Measurements from ENCODE around the gene TMEM53. TPM values are rescaled to one million over a fixed set of nuclear protein-coding genes. Genes with fewer than 3 reads are reported as not detected.

The TMEM53 gene
- total RNA-seq, 1 experiment from 2014 or later: 10.9 TPM

GRCh38 chr1:44610527-44611148, 63.6 kb downstream of the TMEM53 start:
- H3K4me1 Mint-ChIP-seq (ENCODE audit: low read depth, unreplicated experiment): no peaks in the 10 kb centered on the region
- no peak overlapping the region for H3K4me3 Mint-ChIP-seq (ENCODE audit: low read depth, unreplicated experiment)
- CTCF ChIA-PET: interaction anchor here (2.7 kb wide), 1 partner anchor 42 kb away, joined by 12 read pairs; no protein-coding TSS in a partner anchor
- no peaks in the 10 kb centered on the region for H3K36me3 Mint-ChIP-seq (ENCODE audit: insufficient read depth, unreplicated experiment)
- no peak for TF ChIP-seq CTCF (IDR thresholded peaks at IDR 0.05; ENCODE audit: unreplicated experiment)
- no peaks in the 10 kb centered on the region for H3K9me3 Mint-ChIP-seq (ENCODE audit: low read depth, unreplicated experiment)
- no peak for DNase-seq
- intact Hi-C loops (cut with micrococcal nuclease; ENCODE audit: unreplicated experiment): no loop called here
- BruUV-seq (replicated peaks): no TSS peak
- H3K27me3 Mint-ChIP-seq (ENCODE audit: unreplicated experiment): peaks cover 90% of the 10 kb centered on the region
- H3K27ac Mint-ChIP-seq (ENCODE audit: unreplicated experiment): no peak overlapping the region

- H3K36me3 Mint-ChIP-seq (ENCODE audit: insufficient read depth, unreplicated experiment): no peaks in the 10 kb centered on the region
- intact Hi-C loops (cut with micrococcal nuclease; ENCODE audit: unreplicated experiment): loop anchor here (1.0 kb wide), 1 partner anchor 43 kb away; no protein-coding TSS in a partner anchor
These were observed 64.3 kb downstream of the TMEM53 start for GRCh38 chr1:44609768-44610526.

GRCh38 chr1:44609412-44609767, 64.9 kb downstream of the TMEM53 start:
- peaks cover 78% of the 10 kb centered on the region for H3K27me3 Mint-ChIP-seq (ENCODE audit: unreplicated experiment)
- H3K27ac Mint-ChIP-seq (ENCODE audit: unreplicated experiment): no peak overlapping the region
- no peaks in the 10 kb centered on the region for H3K36me3 Mint-ChIP-seq (ENCODE audit: insufficient read depth, unreplicated experiment)
- peak; percentile 68 for DNase-seq
- no peak overlapping the region for H3K4me3 Mint-ChIP-seq (ENCODE audit: low read depth, unreplicated experiment)
- BruUV-seq (replicated peaks): no TSS peak
- no peaks in the 10 kb centered on the region for H3K4me1 Mint-ChIP-seq (ENCODE audit: low read depth, unreplicated experiment)
- intact Hi-C loops (cut with micrococcal nuclease; ENCODE audit: unreplicated experiment): loop anchor here (1.0 kb wide), 1 partner anchor 44 kb away; no protein-coding TSS in a partner anchor
- no peaks in the 10 kb centered on the region for H3K9me3 Mint-ChIP-seq (ENCODE audit: low read depth, unreplicated experiment)
- CTCF ChIA-PET: interaction anchor here (0.8 to 2.7 kb wide), 2 partner anchors 39 to 43 kb away, joined by 3 to 12 read pairs; no protein-coding TSS in a partner anchor
- TF ChIP-seq CTCF (IDR thresholded peaks at IDR 0.05; ENCODE audit: unreplicated experiment): peak; percentile 38

More at GRCh38 chr1:44609768-44610526, 64.3 kb downstream of the TMEM53 start:
- Mint-ChIP-seq H3K4me1 (ENCODE audit: low read depth, unreplicated experiment) (no peaks in the 10 kb centered on the region), H3K4me3 (ENCODE audit: low read depth, unreplicated experiment) (no peak overlapping the region), H3K27me3 (ENCODE audit: unreplicated experiment) (peaks cover 84% of the 10 kb centered on the region), H3K27ac (ENCODE audit: unreplicated experiment) (no peak overlapping the region), H3K9me3 (ENCODE audit: low read depth, unreplicated experiment) (no peaks in the 10 kb centered on the region)
- no TSS peak for BruUV-seq (replicated peaks)
- TF ChIP-seq CTCF (IDR thresholded peaks at IDR 0.05; ENCODE audit: unreplicated experiment): no peak
- no peak for DNase-seq
- CTCF ChIA-PET: interaction anchor here (0.8 to 2.7 kb wide), 2 partner anchors 38 to 43 kb away, joined by 3 to 12 read pairs; no protein-coding TSS in a partner anchor

GRCh38 chr1:44608141-44608540, 66.1 kb downstream of the TMEM53 start:
- H3K27me3 Mint-ChIP-seq (ENCODE audit: unreplicated experiment): peaks cover 72% of the 10 kb centered on the region
- H3K4me3 Mint-ChIP-seq (ENCODE audit: low read depth, unreplicated experiment): no peak overlapping the region
- BruUV-seq (replicated peaks): no TSS peak
- CTCF ChIA-PET: interaction anchor here (2.7 kb wide), 1 partner anchor 44 kb away, joined by 12 read pairs; no protein-coding TSS in a partner anchor
- no peaks in the 10 kb centered on the region for H3K36me3 Mint-ChIP-seq (ENCODE audit: insufficient read depth, unreplicated experiment)
- no peaks in the 10 kb centered on the region for H3K9me3 Mint-ChIP-seq (ENCODE audit: low read depth, unreplicated experiment)
- no peak for TF ChIP-seq CTCF (IDR thresholded peaks at IDR 0.05; ENCODE audit: unreplicated experiment)
- H3K4me1 Mint-ChIP-seq (ENCODE audit: low read depth, unreplicated experiment): no peaks in the 10 kb centered on the region
- intact Hi-C loops (cut with micrococcal nuclease; ENCODE audit: unreplicated experiment): no loop called here
- no peak for DNase-seq
- H3K27ac Mint-ChIP-seq (ENCODE audit: unreplicated experiment): no peak overlapping the region

All from Calu3 (cell line).